HG03558 (cell line): Measurements from ENCODE around the gene HAGH.

Experiments used
- ATAC-seq: cut with Tn5 transposase; IDR thresholded peaks from one replicate; pipeline ENCODE4 v1.9.1; 2021; ENCODE audit warnings: moderate number of reproducible peaks; ENCODE audit not compliant: unreplicated experiment; ENCODE audit errors: extremely low read depth

HAGH gene

GRCh38 chr16:1788708-1789100, 37.9 kb downstream of the HAGH start:
- no peak for ATAC-seq

GRCh38 chr16:1788095-1788707, 38.4 kb downstream of the HAGH start:
- ATAC-seq = no peak

- ATAC-seq = no peak
Observed at GRCh38 chr16:1787322-1788094, 39.1 kb downstream of the HAGH start.

- no peak for ATAC-seq
Observed at GRCh38 chr16:1787056-1787321, 39.6 kb downstream of the HAGH start.

GRCh38 chr16:1786242-1787055, 40.2 kb downstream of the HAGH start:
- ATAC-seq = no peak

GRCh38 chr16:1785846-1786170, 40.8 kb downstream of the HAGH start:
- no peak for ATAC-seq

GRCh38 chr16:1784977-1785845, 41.4 kb downstream of the HAGH start:
- ATAC-seq = no peak

GRCh38 chr16:1782408-1783264, 44.0 kb downstream of the HAGH start, which contains the start of the genes NUBP2 and SPSB3:
TSS of gene NUBP2 (plus strand) at chr16:1782960. CDS start at chr16:1783021, 61 bp downstream.
TSS of gene SPSB3 (minus strand) at chr16:1782571. CDS start at chr16:1781483, 1,088 bp downstream.
- ATAC-seq = peak; percentile 69

GRCh38 chr16:1781758-1782407, 44.7 kb downstream of the HAGH start:
- no peak for ATAC-seq

- no peak for ATAC-seq
Observed at GRCh38 chr16:1781254-1781653, 45.4 kb downstream of the HAGH start.

GRCh38 chr16:1780677-1781072, 46.0 kb downstream of the HAGH start:
- no peak for ATAC-seq

GRCh38 chr16:1779741-1780676, 46.6 kb downstream of the HAGH start:
- no peak for ATAC-seq

GRCh38 chr16:1779234-1779701, 47.4 kb downstream of the HAGH start:
- no peak for ATAC-seq

GRCh38 chr16:1778200-1779179, 48.1 kb downstream of the HAGH start:
- ATAC-seq = no peak

GRCh38 chr16:1777375-1778199, 49.0 kb downstream of the HAGH start:
- ATAC-seq = no peak

GRCh38 chr16:1776991-1777374, 49.6 kb downstream of the HAGH start:
- no peak for ATAC-seq
